ENCODE measurements around the gene TMEM117.

Gene TMEM117

DNA sequence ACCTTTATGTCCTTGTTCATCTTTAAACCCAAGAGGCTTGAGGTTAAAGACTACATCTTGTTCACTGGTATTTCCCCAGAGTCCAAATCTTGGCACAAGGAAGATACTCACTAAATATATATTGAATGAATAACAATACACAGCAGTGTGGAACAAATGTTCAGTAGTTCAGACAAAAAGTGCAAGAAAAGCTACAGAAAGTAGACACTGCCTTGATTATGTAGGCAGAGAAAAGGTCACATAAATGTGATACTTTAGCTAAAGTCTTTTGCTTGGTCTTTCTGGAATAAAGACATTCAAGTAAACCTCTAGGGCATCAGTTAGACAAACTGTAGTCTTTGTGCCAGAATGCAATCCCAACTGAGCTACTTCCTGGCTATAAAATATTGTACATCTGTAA is 157.0 kb downstream of the TMEM117 start:
- H3K36me3 ChIP-seq = no peaks in the 10 kb centered on the region
- H3K9me3 ChIP-seq = no peaks in the 10 kb centered on the region
- no peak overlapping the region for H3K4me3 ChIP-seq
- H4K20me1 ChIP-seq = no peaks in the 10 kb centered on the region
- no peak overlapping the region for H3K27ac ChIP-seq
- no peak overlapping the region for H3K4me2 ChIP-seq
- H3K9ac ChIP-seq = no peak overlapping the region
- no peak for TF ChIP-seq Cebpa-rat (IDR thresholded peaks at IDR 0.05)
- no peaks in the 10 kb centered on the region for H3K27me3 ChIP-seq
- H3K4me1 ChIP-seq = no peaks in the 10 kb centered on the region

- Histone ChIP-seq H3K4me1 (no peaks in the 10 kb centered on the region), H4K20me1 (no peaks in the 10 kb centered on the region), H3K9ac (no peak overlapping the region), H3K27ac (no peak overlapping the region), H3K9me3 (no peaks in the 10 kb centered on the region), H3K4me3 (no peak overlapping the region), H3K4me2 (no peak overlapping the region), H3K36me3 (no peaks in the 10 kb centered on the region), H3K27me3 (no peaks in the 10 kb centered on the region)
- TF ChIP-seq Cebpa-rat (IDR thresholded peaks at IDR 0.05) = no peak
Observed at GRCh38 chr12:44000309-44000952, 164.6 kb downstream of the TMEM117 start.

DNA sequence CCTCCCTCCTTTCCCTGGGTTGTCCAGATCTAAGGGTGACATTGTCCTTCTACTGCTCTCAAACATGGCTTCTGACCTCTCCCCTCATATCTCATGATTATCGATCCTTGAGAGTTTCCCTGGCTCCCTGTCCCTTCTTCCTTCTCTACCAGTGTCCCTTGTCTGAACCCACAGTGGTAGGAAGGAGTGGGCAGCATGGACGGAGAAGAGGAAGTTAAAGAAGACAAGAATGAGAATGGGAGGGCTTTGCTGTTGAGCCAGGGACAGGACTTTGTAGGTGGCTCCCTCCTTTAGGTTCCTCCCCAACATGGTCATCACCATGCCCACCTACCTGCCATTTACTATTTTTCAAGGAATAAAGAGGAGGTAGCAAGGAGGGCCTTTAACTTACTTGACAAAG is 166.7 kb downstream of the TMEM117 start:
- Histone ChIP-seq H3K36me3 (peaks cover 2% of the 10 kb centered on the region; the same call in 1 of the 2 replicates), H4K20me1 (no peaks in the 10 kb centered on the region), H3K9me3 (peaks cover 5% of the 10 kb centered on the region), H3K9ac (no peak overlapping the region), H3K4me3 (no peak overlapping the region), H3K4me2 (no peak overlapping the region), H3K4me1 (no peaks in the 10 kb centered on the region), H3K27ac (no peak overlapping the region), H3K27me3 (no peaks in the 10 kb centered on the region)
- TF ChIP-seq Cebpa-rat (IDR thresholded peaks at IDR 0.05) = no peak

GRCh38 chr12:44003721-44004120 is 167.8 kb downstream of the TMEM117 start:
- Histone ChIP-seq H3K27me3 (no peaks in the 10 kb centered on the region), H3K4me1 (no peaks in the 10 kb centered on the region), H3K9ac (no peak overlapping the region), H3K27ac (no peak overlapping the region), H4K20me1 (no peaks in the 10 kb centered on the region), H3K4me2 (no peak overlapping the region), H3K4me3 (no peak overlapping the region), H3K36me3 (peaks cover 13% of the 10 kb centered on the region; the same call in 1 of the 2 replicates), H3K9me3 (peaks cover 16% of the 10 kb centered on the region)
- no peak for TF ChIP-seq Cebpa-rat (IDR thresholded peaks at IDR 0.05)

- no peak overlapping the region for H3K4me2 ChIP-seq
- no peaks in the 10 kb centered on the region for H3K27me3 ChIP-seq
- H3K4me3 ChIP-seq = no peak overlapping the region
- no peaks in the 10 kb centered on the region for H3K4me1 ChIP-seq
- no peaks in the 10 kb centered on the region for H3K9me3 ChIP-seq
- H3K36me3 ChIP-seq = peaks cover 4% of the 10 kb centered on the region; the same call in 1 of the 2 replicates
- no peak overlapping the region for H3K27ac ChIP-seq
- no peaks in the 10 kb centered on the region for H4K20me1 ChIP-seq
- no peak for TF ChIP-seq Cebpa-rat (IDR thresholded peaks at IDR 0.05)
- H3K9ac ChIP-seq = no peak overlapping the region
Observed at GRCh38 chr12:44015333-44015941, 179.6 kb downstream of the TMEM117 start.

- Histone ChIP-seq H3K4me1 (peaks cover 15% of the 10 kb centered on the region), H3K36me3 (peaks cover 4% of the 10 kb centered on the region; the same call in 1 of the 2 replicates), H3K4me2 (no peak overlapping the region), H3K27ac (no peak overlapping the region), H3K9ac (no peak overlapping the region), H3K9me3 (no peaks in the 10 kb centered on the region), H3K4me3 (no peak overlapping the region), H4K20me1 (no peaks in the 10 kb centered on the region), H3K27me3 (no peaks in the 10 kb centered on the region)
- no peak for TF ChIP-seq Cebpa-rat (IDR thresholded peaks at IDR 0.05)
Observed at GRCh38 chr12:44017216-44017615, 181.3 kb downstream of the TMEM117 start.

GRCh38 chr12:44019118-44019517 is 183.2 kb downstream of the TMEM117 start:
- H3K9me3 ChIP-seq = peaks cover 6% of the 10 kb centered on the region; the same call in 1 of the 2 replicates
- no peaks in the 10 kb centered on the region for H4K20me1 ChIP-seq
- H3K4me3 ChIP-seq = no peak overlapping the region
- H3K36me3 ChIP-seq = peaks cover 4% of the 10 kb centered on the region; the same call in 1 of the 2 replicates
- no peaks in the 10 kb centered on the region for H3K27me3 ChIP-seq
- no peak overlapping the region for H3K27ac ChIP-seq
- no peak overlapping the region for H3K9ac ChIP-seq
- no peak for TF ChIP-seq Cebpa-rat (IDR thresholded peaks at IDR 0.05)
- H3K4me2 ChIP-seq = no peak overlapping the region
- H3K4me1 ChIP-seq = peaks cover 15% of the 10 kb centered on the region

DNA sequence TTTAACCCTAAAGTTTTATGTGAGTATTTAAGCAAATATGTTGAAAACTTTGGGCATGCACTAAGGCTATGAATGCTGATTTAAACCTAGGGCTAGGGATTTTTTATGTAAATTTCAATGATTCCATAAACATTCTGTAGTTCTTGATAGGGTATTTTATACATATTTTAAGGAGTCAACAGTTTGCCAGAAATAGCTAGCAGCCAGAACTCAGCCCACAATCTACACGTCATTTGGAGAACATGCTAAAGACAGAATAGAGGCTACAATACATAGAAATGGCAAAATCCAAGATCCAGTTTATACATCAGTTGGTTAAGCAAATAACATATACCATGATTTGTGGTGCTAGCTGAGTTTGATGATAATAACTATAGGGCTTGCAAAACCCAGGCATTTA is 184.7 kb downstream of the TMEM117 start:
- TF ChIP-seq Cebpa-rat (IDR thresholded peaks at IDR 0.05) = no peak
- no peak overlapping the region for H3K4me3 ChIP-seq
- peaks cover 6% of the 10 kb centered on the region; the same call in 1 of the 2 replicates for H3K9me3 ChIP-seq
- H3K4me2 ChIP-seq = no peak overlapping the region
- H3K27me3 ChIP-seq = no peaks in the 10 kb centered on the region
- H4K20me1 ChIP-seq = no peaks in the 10 kb centered on the region
- H3K4me1 ChIP-seq = peaks cover 15% of the 10 kb centered on the region
- H3K27ac ChIP-seq = no peak overlapping the region
- peaks cover 4% of the 10 kb centered on the region; the same call in 1 of the 2 replicates for H3K36me3 ChIP-seq
- no peak overlapping the region for H3K9ac ChIP-seq

DNA sequence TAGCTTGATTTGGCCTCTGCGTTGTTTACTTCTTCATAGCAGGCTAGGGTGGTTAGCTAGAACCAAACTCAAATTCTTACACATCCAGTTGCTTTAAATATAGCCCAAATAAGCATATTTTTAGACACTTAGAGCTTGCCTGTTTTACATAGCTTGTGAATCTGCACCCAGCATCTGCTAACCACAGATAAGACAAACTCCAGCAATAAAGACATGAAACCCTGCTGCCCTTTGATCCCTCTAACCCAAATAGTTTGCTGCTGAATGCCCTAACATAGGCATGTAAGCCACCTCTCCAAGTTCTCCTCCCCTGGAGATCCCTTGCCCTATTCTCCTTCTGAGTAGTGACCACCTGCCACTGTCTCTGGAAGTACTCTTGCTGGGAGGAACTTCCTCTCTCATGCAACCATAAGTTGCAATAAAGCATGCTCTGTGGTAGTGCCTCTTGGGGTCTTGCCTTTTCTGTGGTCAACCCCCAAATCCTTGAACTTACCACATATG is 185.6 kb downstream of the TMEM117 start:
- Histone ChIP-seq H3K36me3 (peaks cover 4% of the 10 kb centered on the region; the same call in 1 of the 2 replicates), H4K20me1 (no peaks in the 10 kb centered on the region), H3K4me1 (peaks cover 15% of the 10 kb centered on the region), H3K4me2 (peak overlapping the region; percentile 46), H3K4me3 (no peak overlapping the region), H3K9me3 (peaks cover 6% of the 10 kb centered on the region; the same call in 1 of the 2 replicates), H3K27ac (no peak overlapping the region), H3K9ac (no peak overlapping the region), H3K27me3 (no peaks in the 10 kb centered on the region)
- no peak for TF ChIP-seq Cebpa-rat (IDR thresholded peaks at IDR 0.05)

DNA sequence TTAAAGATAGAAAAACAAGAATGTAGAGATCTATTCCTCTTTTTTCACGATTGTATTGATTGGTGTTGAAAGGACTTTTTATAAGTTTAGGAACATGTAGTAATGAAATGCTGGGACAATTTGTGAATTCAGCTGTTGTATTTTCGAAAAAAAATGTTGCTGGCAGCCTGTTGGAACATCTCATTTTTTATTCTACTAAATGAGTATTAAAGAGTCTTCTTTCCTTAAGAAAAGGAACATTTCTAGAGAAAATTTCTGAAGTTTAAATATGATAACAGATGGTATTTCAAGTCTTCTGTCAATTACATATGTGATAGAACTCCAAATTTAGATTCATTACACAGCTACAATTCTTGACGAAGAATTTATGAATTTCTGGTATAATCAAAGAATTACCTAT is 189.6 kb downstream of the TMEM117 start:
- Histone ChIP-seq H4K20me1 (no peaks in the 10 kb centered on the region), H3K9me3 (peaks cover 25% of the 10 kb centered on the region), H3K27me3 (no peaks in the 10 kb centered on the region), H3K4me2 (no peak overlapping the region), H3K4me3 (no peak overlapping the region), H3K36me3 (no peaks in the 10 kb centered on the region), H3K27ac (no peak overlapping the region), H3K4me1 (peaks cover 15% of the 10 kb centered on the region), H3K9ac (no peak overlapping the region)
- no peak for TF ChIP-seq Cebpa-rat (IDR thresholded peaks at IDR 0.05)

Measured in BLaER1 (cell line).